HG02763 (cell line): ENCODE data around the gene TNFRSF8.
"Not testable (repeated sequence)": the region's sequence is repeated elsewhere in the genome, so short reads cannot be mapped to it uniquely, and the experiment has no call there.

Experiments
- ATAC-seq: cut with Tn5 transposase; IDR thresholded peaks from one replicate; pipeline ENCODE4 v1.9.1; 2021; ENCODE audit warnings: mild to moderate bottlenecking, moderate library complexity; ENCODE audit not compliant: unreplicated experiment

The TNFRSF8 gene

DNA sequence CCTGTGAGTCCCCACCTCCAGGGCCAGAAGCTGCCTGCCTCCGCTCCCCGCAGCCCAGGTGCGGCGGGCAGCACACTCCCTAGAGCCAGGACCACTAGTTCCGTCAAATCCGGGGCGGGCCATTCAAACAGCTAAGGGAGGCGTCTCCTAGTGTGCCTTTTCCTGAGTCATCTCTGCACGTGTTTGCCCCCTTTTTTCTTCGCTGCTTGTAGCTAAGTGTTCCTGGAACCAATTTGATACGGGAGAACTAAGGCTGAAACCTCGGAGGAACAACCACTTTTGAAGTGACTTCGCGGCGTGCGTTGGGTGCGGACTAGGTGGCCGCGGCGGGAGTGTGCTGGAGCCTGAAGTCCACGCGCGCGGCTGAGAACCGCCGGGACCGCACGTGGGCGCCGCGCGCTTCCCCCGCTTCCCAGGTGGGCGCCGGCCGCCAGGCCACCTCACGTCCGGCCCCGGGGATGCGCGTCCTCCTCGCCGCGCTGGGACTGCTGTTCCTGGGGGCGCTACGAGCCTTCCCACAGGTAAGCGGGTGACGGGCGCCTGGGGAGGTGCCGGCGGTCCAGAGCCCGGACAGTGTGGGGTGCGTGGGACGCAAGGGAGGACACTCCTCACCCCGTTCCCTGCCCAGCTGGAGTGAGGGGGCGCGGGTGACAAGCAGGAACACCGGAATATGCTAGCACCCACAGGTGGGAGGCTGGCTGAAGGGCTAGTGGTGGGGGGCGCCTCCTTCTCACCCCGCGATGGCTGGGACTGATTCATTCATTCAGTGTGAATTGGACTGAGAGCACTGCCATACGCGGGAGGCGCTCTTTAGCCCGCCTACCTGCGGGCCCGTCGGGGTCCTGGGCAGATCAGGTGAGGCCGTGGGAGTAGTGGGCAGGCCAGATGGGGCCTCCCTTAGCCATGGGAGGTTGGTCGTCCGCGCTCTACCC lies at the start of gene TNFRSF8:
Gene TNFRSF8 (plus strand): TSS at position 163 of the 932 bp plus-strand sequence. CDS start 296 bp downstream, at position 459.
- ATAC-seq, result no peak

DNA sequence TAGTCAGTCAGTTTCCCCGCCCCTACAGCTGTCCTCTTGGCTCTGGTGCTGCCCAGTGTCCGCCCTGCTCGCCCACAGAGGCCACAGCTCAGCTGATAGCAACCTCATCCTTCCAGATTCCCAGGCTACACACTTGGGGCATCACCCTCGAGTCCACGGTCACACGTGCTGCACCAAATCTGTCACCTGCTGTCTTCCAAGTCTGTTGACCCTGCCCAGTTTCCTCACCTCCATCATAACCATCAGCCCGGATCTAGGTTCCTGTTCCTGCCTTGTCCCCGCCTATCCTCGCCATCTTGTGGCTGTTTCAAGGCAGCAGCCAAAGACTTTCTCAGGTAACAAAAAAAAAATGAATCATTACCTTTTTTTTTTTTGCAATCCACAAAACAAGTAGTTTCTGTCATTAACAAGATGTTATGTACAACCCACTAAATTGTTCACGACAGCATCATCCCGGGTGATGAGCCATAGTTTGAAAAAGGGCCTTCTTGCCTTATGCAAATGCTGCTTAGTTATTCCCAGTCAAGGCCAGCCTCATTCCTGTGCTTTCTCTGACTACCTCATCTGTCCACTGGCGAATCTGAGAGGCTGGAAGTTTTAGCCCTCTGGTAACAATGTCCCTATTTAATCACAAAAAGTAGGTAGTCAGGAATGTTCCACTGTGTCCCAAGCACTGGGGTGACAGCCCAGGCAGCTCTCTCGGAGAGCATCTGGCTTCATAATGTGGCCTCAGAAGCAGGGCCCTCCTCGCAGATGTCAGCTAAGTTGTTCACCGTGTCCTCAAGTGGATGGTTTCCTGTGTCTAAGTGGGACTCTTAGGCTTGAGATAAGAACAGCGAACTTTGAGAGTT lies 48.7 kb upstream of the TNFRSF8 start:
- ATAC-seq, result no peak

DNA sequence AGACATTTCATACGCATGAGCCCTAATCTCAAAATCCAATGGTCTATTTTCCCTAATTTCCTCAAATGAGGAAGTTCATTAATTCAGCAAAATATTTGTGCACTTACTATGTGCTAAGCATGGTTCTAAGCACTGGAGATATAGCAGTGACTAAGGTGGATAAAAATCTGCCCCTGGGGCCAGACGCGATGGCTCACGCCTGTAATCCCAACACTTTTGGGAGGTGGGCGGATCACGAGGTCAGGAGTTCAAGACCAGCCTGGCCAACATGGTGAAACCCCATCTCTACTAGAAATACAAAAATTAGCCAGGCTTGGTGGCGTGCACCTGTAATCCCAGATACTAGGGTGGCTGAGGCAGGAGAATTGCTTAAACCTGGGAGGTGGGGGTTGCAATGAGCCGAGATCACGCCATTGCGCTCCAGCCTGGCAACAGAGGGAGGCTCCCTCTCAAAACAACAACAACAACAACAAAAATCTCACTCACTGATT lies 48.1 kb upstream of the TNFRSF8 start:
- ATAC-seq, result no peak

DNA sequence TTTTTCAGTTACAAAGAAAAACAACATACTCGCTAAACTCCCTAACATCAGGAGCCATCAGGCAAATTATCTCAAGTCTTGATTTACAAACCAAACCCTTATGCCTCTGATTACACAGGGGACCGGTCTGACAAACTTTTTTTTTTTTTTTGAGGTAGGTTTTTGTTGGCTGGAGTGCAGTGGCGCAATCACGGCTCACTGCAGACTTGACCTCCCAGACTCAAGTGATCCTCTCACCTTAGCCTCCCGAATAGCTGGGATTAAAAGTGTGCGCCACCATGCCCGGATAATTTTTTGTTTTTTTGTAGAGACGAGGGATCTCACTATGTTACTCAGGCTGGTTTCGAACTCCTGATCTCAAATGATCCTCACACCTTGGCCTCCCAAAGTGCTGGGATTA lies 47.6 kb upstream of the TNFRSF8 start:
- no peak for ATAC-seq

DNA sequence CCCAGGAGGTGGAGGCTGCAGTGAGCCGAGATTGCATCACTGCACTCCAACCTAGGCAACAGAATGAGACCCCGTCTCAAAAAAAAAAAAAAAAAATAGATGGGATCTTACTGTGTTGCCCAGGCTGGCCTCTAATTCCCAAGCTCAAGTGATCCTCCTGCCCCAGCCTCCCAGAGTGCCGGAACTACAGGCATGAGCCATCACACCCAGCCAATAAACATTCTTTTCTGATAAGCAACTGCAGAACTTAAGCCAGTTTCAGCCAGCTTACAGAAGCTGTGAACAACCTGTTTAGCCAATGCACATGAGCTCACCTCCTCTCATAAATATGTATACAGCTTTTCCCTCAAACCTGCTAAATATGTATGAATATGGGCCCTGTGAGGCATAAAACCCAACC lies 46.9 kb upstream of the TNFRSF8 start:
- no peak for ATAC-seq

DNA sequence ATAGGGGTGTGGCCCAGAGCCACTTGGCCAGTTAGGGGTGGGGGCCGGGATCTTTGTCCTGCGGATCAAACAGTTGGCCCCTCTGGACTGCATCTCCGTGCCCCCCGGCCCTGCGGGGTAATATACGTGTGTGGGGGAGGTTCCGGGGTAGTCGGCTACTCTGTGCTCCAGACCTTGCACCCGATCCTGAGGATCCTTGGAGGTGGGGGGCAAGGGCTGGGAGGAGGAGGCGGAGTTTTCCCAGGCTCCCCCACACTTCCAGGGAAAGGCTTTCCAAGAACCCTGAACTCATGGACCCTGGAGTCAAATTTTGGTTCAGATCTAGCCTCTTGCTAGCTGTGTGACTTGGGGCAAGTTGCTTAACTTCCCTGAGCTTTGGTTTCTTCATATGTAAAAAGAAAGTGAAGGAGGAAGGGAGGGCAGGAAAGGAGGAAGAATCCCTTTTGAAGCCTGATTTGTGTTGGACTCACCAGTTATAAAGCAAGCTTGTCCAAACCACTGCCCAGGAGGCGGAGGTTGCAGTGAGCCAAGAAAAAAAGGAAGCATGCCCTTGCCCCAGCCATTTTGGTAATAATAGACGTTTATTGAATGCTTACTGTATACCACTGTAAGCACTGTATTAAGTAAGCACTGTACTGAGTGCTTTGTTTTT lies 43.1 kb upstream of the TNFRSF8 start:
- no peak for ATAC-seq

DNA sequence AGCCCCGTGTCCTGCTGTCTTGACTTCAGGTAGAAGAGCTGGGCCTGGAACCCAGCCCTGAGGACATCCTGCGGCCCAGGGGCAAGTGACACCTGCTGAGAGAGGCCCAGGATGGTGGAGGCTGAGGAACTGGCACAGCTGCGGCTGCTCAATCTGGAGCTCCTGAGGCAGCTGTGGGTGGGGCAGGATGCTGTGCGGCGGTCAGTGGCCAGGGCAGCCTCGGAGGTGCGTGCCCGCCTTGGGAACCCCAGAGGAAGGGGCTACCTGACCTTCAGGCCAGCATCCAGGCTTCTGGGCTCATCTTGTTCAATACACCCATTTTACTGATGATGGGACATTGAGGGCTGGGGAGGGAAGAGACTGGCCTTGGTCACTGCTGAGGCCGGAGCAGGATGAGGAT lies 41.5 kb upstream of the TNFRSF8 start:
- ATAC-seq, result no peak

DNA sequence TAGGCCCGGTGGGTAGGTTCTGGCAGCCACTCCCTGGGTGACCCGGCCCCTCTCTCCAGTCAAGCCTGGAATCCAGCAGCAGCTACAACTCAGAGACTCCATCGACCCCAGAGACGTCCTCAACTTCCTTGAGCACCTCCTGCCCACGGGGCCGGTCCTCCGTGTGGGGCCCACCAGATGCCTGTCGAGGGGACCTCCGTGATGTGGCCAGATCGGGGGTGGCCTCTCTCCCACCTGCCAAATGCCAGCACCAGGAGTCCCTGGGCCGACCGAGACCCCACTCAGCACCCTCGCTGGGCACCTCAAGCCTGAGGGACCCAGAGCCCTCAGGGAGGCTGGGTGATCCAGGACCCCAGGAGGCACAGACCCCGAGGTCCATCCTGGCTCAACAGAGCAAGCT lies 41.1 kb upstream of the TNFRSF8 start:
- ATAC-seq, result no peak

DNA sequence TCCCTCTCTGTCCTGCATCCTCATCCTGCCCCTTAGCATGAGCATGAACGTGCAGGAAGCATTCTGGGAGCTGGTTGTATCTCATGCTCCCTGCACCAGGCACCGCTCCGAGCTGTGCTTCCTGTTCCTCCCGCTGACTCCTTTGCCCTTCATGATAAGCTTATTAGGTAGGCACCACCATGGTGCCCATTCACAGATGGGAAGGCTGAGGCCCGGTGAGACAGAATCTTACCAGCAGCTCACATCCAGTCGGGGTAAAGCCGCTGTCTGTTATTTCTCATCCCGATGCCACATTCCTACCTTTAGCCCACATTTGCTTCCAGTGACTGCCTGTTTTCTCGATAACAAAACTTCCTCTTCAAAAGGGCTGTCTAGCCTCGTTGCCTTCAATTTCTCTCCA lies 36.5 kb upstream of the TNFRSF8 start:
- ATAC-seq, result no peak

DNA sequence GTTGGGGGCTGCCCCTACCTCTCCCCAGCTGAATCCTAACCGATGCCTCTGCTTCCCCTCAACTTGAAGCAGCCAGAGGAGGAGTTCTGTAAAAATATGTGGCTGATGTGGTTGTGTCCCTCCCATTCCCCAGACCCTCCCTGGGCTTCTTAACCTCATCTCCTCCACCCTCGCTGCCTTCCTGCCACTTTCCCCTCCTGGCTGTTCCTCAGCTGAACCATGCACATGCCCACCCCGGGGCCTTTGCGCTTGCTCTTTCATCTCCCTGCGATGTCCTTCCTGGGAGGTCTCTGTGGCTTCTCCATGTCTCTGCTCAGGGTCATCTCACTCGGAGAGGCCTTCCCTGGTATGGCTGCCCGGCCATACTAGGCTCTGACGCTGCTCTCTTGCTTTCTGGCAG lies 34.9 kb upstream of the TNFRSF8 start:
- ATAC-seq, result no peak

DNA sequence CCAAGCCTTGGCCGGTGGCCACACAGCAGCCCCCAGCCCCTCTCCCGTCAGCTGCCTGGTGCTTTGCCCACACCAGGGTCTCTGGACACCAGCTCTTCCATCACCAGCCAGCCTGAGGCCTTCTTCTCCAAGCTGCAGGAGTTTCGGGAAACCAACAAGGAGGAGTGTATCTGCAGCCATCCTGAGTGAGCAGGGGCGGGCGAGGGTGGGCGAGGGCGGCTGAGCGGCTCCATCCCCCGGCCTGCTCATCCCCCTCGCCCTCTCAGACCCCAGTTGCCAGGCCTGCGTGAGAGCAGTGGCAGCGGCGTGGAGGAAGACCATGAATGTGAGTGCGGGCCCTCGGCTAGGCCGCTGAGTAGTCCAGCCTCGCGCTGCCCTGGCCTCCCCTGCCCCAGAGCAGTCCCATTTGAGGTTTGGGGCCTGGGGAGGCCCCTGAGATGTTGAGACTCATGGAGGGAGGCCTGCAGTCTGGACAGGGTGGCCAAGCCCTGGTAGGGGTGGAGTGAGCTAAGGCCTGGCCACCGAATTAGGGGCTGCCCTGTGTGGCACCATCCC lies 34.1 kb upstream of the TNFRSF8 start:
- ATAC-seq, result no peak

DNA sequence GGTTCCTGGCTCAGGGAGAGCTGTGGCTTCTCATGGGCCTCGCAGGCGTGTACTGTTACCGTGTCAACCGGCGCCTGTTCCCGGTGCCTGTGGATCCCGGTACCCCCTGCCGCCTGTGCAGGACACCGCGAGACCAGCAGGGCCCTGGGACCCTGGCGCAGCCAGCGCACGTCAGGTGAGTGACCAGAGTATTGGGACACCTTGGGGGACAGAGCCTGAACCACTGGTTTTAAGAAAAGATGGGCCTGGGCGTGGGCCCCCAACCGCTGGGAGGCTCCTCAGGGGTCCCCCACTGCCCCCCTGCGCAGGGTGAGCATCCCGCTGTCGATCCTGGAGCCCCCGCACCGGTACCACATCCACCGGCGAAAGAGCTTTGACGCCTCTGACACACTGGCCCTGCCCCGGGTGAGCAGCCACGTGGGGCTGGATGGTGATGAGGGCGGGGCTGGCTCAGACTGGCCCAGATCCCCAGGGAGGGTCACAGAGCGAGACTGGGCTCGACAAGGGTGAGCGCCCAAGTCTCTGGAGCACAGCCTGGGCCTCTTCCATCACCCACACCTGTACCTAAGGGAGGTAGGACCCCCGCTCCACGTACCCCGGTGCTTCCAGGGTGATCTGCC lies 33.3 kb upstream of the TNFRSF8 start:
- ATAC-seq, result no peak

DNA sequence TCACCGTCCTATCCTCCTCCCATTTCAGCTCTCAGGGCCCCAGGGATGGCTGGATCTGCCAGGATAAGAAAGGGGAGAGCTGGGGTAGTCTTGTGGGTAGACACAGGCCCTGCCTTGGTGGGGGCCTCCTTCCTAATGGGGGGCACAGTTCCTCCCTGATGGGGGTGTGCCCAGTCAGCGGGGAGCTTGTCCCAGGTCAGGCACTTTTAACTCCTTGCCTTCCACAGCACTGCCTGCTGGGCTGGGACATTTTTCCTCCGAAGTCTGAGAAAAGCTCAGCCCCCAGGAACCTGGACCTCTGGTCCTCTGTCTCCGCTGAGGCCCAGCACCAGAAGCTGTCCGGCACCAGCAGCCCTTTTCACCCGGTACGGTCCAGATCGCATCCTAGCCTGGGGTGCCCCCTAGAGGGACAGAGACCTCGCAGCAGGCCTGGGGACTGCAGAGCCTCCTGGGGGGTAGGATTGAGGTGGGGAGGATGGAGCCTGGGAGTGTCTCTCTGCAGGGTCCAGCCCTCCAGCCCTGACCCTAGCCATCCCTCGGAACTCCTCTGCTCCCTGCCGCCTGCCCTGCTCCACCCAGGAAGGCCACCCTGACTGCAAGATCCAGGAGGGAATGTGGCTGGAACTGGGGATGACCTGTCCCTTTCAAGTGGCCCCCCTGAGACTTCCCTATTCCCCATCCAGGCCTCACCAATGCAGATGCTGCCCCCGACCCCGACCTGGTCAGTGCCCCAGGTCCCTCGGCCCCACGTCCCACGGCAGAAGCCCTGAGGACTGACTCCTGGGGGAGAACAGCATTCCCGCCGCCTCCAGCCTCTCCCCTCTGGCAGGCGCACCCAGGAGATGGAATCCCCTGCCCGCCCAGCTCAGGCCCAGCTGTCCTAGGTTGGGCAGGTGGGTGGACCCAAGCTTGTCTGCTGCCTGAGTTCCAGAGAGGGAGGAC lies 31.8 kb upstream of the TNFRSF8 start:
- no peak for ATAC-seq

DNA sequence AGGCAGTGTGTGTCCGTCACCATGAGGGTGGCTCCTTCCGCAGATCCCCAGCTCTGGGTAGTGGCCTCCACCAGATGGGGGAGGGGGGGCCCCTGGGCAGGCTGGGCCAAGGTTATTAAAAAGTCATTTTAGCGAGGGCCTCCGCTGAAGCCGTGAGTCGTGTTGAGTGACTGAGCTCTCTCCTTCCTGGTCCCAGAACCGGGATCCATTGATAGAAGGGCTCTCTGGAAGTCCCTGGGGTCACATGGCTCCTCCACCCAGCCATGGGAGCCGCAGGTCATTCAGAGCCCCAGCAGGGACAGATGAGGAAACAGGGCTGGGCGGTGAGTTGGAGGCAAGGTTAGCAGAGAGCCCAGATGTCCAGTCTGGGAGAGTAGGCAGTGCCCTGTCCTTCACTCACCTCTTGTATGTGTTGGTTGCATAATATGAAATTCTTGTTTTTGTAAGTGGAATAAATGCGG lies 30.9 kb upstream of the TNFRSF8 start:
- ATAC-seq, result no peak

DNA sequence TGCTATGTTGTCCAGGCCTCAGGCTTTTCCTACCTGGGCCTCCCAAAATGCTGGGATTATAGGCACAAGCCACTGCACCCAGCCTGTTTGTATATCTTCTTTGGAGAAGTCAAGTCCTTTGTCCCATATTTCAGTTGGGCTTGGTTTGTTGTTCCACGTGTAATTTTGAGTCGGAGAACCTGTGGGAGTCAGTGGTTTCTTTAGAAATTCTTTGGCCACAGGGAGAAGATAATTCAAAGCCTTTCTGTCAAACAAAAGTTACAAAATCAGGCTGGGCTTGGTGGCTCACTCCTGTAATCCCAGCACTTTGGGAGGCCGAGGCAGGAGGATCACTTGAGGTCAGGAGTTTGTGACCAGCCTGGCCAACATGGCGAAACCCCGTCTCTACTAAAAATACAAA lies 29.7 kb upstream of the TNFRSF8 start:
- not testable (repeated sequence) for ATAC-seq

DNA sequence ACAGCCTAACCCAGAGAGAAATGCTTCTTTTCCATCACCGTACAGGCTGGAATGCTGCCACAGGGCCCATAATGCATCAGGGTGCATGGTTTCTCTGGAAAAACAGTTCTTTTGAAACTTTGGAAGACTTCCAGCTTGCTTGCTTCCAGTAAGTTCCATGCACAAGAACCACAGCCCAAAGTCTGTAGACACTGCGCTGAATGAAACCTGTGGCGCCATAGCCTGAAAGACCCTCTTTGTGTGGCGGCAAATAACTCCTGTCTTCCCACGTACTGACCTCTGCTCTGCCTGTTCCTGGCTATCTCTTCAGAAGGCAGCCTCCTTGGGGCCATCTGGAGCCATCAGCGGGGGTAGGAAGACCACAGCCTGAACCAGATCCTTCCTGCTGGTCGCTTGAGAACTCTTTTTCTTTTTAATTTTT lies 28.7 kb upstream of the TNFRSF8 start:
- no peak for ATAC-seq

DNA sequence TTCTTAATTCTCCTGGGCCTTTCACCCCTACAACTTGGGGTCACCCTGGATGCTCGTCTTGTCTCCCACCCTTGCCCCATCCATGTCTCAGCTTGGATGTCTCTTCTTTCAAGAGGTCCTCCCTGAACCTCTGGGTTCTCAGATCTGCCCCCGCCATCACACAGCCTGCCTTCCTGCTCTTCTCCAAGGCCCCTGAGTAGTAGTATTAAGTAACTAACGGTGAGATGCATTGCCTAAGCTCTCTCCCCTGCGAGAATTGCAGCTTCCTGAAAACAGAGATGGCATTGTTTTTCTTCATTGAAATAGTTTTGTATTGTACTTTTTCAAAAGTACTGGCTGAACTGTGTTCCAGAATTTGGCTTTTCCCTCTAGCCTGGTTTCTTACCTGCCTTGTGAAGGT lies 27.8 kb upstream of the TNFRSF8 start:
- no peak for ATAC-seq

DNA sequence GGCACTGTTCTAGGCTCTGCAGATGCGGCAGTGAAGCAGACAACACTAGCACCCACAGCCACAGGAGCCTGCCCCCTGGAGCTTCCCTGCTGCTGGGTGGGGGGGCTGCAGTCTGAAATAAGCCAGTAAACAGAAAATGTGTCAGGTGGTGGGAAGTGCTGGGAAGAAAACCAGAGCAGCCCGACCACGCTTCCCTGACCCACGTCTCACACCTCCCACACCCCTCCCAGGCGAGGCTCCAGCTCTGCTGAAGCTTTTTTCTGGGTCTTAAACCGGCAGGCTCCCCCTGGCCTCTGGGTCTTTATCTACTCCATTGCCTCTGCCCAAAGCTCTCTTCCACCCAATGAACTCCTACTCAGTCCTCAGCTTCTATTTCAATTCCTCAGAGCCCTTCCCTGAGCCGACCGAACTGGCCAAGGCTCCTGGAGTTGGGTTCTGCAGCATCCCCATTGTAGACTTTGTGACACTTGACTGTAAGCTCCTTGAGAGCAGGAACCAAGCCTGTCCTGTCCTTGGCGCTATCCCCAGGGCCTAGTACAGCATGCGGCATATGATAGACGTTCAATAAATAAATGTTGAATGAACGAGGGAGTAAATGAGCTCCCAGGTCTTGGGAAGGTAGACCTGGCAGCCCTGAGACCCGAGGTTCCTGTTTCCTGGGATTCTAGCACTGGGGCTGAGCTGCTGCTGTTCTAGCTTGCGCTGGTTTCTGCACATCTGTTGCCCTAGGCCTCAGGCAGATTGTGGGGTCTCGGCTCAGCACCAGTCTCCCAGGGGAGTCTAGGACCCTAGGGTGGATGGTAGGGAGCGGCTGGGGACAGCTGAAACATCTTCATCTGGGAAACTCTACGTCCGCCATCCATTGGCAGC lies 25.4 kb upstream of the TNFRSF8 start:
- ATAC-seq, result no peak
